NT2/D1 (cell line): ENCODE measurements around the gene PRKN.

Experiments
- DNase-seq: peaks from one replicate; pipeline ENCODE4 v3.0.0-alpha.2; 2011; ENCODE audit warnings: low read depth, low spot score
- H3K27me3 ChIP-seq: 2 replicates; pipeline ENCODE4 v1.6.0; 2011; ENCODE audit warnings: mild to moderate bottlenecking; ENCODE audit not compliant: insufficient read length, insufficient read depth
- H3K36me3 ChIP-seq: 2 replicates; pipeline ENCODE4 v1.6.1; 2011; ENCODE audit warnings: mild to moderate bottlenecking, low read length, mixed read lengths; ENCODE audit not compliant: insufficient read depth, insufficient read length
- H3K4me1 ChIP-seq: 2 replicates; pipeline ENCODE4 v1.5.1; 2011; ENCODE audit not compliant: insufficient read depth, insufficient read length
- H3K4me3 ChIP-seq: 2 replicates; pipeline ENCODE4 v1.5.1; 2011; ENCODE audit warnings: low read depth; ENCODE audit not compliant: insufficient read length
- H3K9ac ChIP-seq: 2 replicates; pipeline ENCODE4 v1.6.0; 2011; ENCODE audit warnings: low read depth; ENCODE audit not compliant: insufficient read length
- H3K9me3 ChIP-seq: 2 replicates; pipeline ENCODE4 v1.5.1; 2011; ENCODE audit warnings: mild to moderate bottlenecking, low read length; ENCODE audit not compliant: insufficient read depth
- SUZ12 ChIP-seq: IDR thresholded peaks from 2 replicates; pipeline ENCODE4 v1.6.1; 2011; ENCODE audit not compliant: insufficient read length, insufficient read depth; ENCODE audit errors: extremely low read depth
- YY1 ChIP-seq: IDR thresholded peaks from 2 replicates; pipeline ENCODE4 v1.6.1; 2011; ENCODE audit not compliant: insufficient read length, insufficient read depth
- ZNF274 ChIP-seq: IDR thresholded peaks from 2 replicates; pipeline ENCODE4 v1.6.1; 2011; ENCODE audit warnings: mild to moderate bottlenecking, low read depth, low read length

PRKN gene

DNA sequence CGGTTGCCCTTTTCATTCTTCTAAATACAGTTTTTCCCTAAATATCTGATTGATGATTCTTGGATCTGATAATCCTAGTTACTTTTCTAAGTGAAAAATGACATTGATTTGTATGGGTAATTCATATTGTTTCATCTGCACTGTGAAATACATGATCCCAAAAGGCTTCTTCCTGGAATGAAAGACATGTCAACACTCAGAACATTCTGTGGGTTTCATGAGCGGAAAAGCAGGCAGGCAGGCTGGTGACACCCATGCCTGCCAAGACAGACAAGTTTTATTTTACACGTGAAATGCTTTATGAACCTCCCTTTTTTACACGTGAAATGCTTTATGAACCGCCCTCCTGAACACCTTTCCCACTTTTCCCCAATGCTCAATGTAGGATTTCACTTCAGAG lies 105.0 kb downstream of the PRKN start:
- TF ChIP-seq SUZ12 (no peak), YY1 (no peak), ZNF274 (no peak)
- no peaks in the 10 kb centered on the region for H3K4me1 ChIP-seq
- no peaks in the 10 kb centered on the region for H3K27me3 ChIP-seq
- H3K9me3 ChIP-seq: no peaks in the 10 kb centered on the region
- H3K4me3 ChIP-seq: no peak overlapping the region
- DNase-seq: no peak
- H3K9ac ChIP-seq: no peak overlapping the region
- H3K36me3 ChIP-seq: no peaks in the 10 kb centered on the region

DNA sequence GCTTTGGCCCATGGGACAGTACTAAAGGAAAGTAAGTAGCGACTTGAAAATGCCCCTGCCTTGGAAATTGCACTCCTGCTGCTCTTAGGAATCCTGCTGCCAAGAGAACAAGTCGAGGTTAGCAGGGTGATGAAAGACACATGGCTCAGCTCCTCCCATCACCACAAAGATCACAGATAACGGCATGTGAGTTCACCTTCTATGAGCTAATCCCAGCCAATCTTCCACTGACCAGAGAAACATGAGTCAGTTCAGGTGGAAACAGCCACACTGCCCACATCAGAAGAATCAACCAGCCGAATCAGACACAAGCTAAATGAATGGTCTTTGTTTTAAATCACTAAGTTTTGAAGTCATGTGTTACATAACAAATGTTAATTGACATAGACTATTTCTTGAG lies 106.3 kb downstream of the PRKN start:
- Histone ChIP-seq H3K36me3 (no peaks in the 10 kb centered on the region), H3K27me3 (no peaks in the 10 kb centered on the region), H3K9me3 (no peaks in the 10 kb centered on the region), H3K9ac (no peak overlapping the region), H3K4me3 (no peak overlapping the region), H3K4me1 (no peaks in the 10 kb centered on the region)
- no peak for DNase-seq
- no peak for TF ChIP-seq ZNF274
- no peak for TF ChIP-seq YY1
- no peak for TF ChIP-seq SUZ12

GRCh38 chr6:162620073-162620472 lies 107.5 kb downstream of the PRKN start:
- TF ChIP-seq YY1 (no peak), SUZ12 (no peak), ZNF274 (no peak)
- H3K4me1 ChIP-seq: no peaks in the 10 kb centered on the region
- H3K4me3 ChIP-seq: no peak overlapping the region
- H3K27me3 ChIP-seq: no peaks in the 10 kb centered on the region
- H3K36me3 ChIP-seq: no peaks in the 10 kb centered on the region
- no peaks in the 10 kb centered on the region for H3K9me3 ChIP-seq
- DNase-seq: no peak
- H3K9ac ChIP-seq: no peak overlapping the region

- H3K27me3 ChIP-seq: no peaks in the 10 kb centered on the region
- no peak for TF ChIP-seq ZNF274
- TF ChIP-seq YY1: no peak
- no peak for TF ChIP-seq SUZ12
- no peaks in the 10 kb centered on the region for H3K36me3 ChIP-seq
These were observed 109.0 kb downstream of the PRKN start for GRCh38 chr6:162618448-162619002.

DNA sequence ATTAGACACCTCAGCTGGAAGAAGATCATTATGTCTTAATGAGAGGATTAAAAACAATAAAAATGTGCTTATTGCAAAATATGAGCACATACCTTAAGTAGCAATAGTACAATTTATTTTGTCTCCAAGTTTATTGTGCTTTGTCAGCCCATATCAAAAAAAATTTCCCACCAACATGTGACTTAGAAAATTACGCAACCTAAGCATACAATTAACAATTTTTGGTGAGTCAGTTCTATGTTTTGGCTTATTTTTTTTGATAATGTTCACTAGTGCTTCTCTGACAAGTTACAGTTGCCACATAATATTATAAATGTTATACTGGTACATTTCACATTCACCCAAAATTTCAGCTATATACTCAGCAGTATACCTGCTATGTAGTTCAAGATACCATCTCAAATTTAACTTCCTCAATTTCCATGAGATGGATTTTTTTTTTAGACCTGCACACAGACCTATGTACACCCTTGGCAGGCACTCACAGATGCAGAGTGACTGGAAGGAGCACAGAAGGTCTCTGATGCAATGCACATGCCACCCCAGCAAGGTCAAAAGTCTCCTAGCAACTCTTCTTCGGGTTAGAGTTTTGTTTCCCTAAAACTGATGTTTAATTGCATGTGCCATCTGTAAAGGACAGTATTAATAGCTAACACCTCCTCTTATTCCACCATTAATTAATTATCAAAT lies 112.4 kb downstream of the PRKN start:
- Histone ChIP-seq H3K9ac (no peak overlapping the region), H3K4me3 (no peak overlapping the region), H3K9me3 (no peaks in the 10 kb centered on the region), H3K4me1 (no peaks in the 10 kb centered on the region), H3K27me3 (no peaks in the 10 kb centered on the region), H3K36me3 (no peaks in the 10 kb centered on the region)
- TF ChIP-seq YY1 (no peak), ZNF274 (no peak), SUZ12 (no peak)
- no peak for DNase-seq

More at GRCh38 chr6:162618448-162619002, 109.0 kb downstream of the PRKN start:
- DNase-seq: no peak
- Histone ChIP-seq H3K9ac (no peak overlapping the region), H3K9me3 (no peaks in the 10 kb centered on the region), H3K4me3 (no peak overlapping the region), H3K4me1 (no peaks in the 10 kb centered on the region)

- Histone ChIP-seq H3K4me1 (no peaks in the 10 kb centered on the region), H3K36me3 (no peaks in the 10 kb centered on the region)
- DNase-seq: no peak
These were observed 114.3 kb downstream of the PRKN start for GRCh38 chr6:162613310-162613709.

GRCh38 chr6:162612613-162613012 lies 115.0 kb downstream of the PRKN start:
- no peak for DNase-seq
- Histone ChIP-seq H3K9ac (no peak overlapping the region), H3K4me1 (no peaks in the 10 kb centered on the region), H3K27me3 (no peaks in the 10 kb centered on the region), H3K9me3 (no peaks in the 10 kb centered on the region), H3K36me3 (no peaks in the 10 kb centered on the region), H3K4me3 (no peak overlapping the region)
- TF ChIP-seq ZNF274 (no peak), YY1 (no peak), SUZ12 (no peak)

More at GRCh38 chr6:162613310-162613709, 114.3 kb downstream of the PRKN start:
- no peak for TF ChIP-seq ZNF274
- TF ChIP-seq YY1: no peak
- no peak for TF ChIP-seq SUZ12
- Histone ChIP-seq H3K9me3 (no peaks in the 10 kb centered on the region), H3K4me3 (no peak overlapping the region), H3K9ac (no peak overlapping the region), H3K27me3 (no peaks in the 10 kb centered on the region)
